Measurements from ENCODE around the gene CABCOCO1.

CABCOCO1 gene

DNA sequence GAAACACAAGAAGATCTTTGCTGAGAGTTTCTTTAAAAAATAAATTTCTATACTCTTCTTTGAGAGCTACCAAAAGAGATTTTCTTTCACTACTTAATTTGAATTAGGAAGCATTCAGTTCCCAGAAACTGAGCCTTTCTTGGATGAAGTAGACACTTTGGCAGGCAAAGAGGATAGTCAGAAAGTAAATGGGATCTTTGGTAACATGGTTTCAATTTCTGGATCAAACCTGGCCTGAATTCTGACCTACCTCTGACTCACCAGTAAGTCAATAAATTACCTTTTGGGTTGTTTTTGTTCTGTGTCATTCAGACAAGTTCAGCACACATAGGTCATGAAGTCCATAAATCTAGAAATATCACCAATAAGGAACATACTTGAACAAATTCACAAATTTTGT is 26.8 kb upstream of the CABCOCO1 start:
- POLR2A ChIA-PET: no interaction called here
- DNase-seq (ENCODE audit: extremely low spot score): no peak
- TF ChIP-seq, protein P1, sequence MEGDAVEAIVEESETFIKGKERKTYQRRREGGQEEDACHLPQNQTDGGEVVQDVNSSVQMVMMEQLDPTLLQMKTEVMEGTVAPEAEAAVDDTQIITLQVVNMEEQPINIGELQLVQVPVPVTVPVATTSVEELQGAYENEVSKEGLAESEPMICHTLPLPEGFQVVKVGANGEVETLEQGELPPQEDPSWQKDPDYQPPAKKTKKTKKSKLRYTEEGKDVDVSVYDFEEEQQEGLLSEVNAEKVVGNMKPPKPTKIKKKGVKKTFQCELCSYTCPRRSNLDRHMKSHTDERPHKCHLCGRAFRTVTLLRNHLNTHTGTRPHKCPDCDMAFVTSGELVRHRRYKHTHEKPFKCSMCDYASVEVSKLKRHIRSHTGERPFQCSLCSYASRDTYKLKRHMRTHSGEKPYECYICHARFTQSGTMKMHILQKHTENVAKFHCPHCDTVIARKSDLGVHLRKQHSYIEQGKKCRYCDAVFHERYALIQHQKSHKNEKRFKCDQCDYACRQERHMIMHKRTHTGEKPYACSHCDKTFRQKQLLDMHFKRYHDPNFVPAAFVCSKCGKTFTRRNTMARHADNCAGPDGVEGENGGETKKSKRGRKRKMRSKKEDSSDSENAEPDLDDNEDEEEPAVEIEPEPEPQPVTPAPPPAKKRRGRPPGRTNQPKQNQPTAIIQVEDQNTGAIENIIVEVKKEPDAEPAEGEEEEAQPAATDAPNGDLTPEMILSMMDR (IDR thresholded peaks at IDR 0.05; ENCODE audit: control extremely low read depth, extremely low read depth, low read depth, missing control alignments): no peak
- CTCF ChIA-PET: interaction anchor here (1.0 to 1.5 kb wide), 2 partner anchors 19 to 21 kb away, joined by 4 to 5 read pairs; no protein-coding TSS in a partner anchor

DNA sequence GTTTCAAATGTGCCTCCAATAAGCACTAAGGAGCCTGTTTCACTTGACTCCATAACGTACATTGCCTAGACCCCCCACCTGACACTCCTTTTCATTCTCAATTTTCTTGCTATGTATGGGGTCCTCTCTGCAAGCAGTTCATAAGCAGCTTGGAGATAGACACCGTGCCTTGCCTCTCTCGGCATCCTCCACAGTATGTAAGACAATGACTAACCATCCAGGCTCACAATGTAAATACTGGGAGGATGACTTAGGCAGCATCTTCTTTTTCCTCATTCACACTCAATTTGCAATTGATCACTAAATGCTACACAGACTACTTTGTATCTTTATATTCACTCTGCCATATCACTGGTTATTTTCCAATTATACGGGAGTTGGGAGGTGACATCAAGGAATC is 22.8 kb upstream of the CABCOCO1 start:
- POLR2A ChIA-PET: no interaction called here
- TF ChIP-seq, protein P1 (IDR thresholded peaks at IDR 0.05; ENCODE audit: control extremely low read depth, extremely low read depth, low read depth, missing control alignments): no peak
- DNase-seq (ENCODE audit: extremely low spot score): no peak
- CTCF ChIA-PET: no interaction called here

DNA sequence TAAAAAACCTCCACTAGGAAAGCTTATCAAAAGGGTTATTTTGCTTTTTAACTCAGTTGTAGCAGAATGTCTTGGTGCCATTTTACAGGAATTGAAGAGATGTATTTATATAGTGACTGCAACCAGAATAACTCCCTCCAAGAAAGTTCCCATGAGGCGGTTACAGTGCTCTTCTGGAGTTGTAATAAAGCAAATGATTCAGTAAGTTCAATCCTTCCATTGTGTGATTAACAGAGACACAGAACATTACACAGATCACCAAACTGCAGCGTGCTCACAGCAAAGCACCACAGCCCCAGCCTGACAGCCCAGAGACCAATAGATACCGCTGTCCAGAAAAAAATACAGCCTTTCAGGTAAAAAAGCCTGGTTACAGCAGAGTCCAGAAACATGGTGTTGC is 21.9 kb upstream of the CABCOCO1 start:
- ChIA-PET CTCF (no interaction called here), POLR2A (no interaction called here)
- TF ChIP-seq, protein P1 (IDR thresholded peaks at IDR 0.05; ENCODE audit: control extremely low read depth, extremely low read depth, low read depth, missing control alignments): no peak
- DNase-seq (ENCODE audit: extremely low spot score): no peak

DNA sequence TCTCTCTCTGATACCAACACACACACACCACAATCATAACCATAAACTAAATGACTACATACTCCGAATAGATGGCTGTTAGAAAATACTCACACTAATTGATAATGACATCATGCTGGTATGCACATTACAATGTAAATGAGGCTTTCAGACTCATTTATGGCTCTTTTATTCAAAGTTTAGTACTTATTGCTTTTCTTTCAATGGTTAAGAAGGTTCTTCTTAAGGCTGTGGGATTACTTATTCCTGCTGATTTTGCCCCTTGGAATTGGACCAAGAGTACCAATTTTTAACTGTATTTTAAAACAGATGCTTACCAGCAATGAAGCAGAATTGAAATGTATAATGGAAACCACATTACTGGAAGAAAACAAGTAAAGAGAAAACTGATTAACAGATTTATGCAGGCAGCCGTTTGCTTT is 20.6 kb upstream of the CABCOCO1 start:
- no peak for DNase-seq (ENCODE audit: extremely low spot score)
- CTCF ChIA-PET: no interaction called here
- TF ChIP-seq, protein P1 (IDR thresholded peaks at IDR 0.05; ENCODE audit: control extremely low read depth, extremely low read depth, low read depth, missing control alignments): no peak
- POLR2A ChIA-PET: no interaction called here

DNA sequence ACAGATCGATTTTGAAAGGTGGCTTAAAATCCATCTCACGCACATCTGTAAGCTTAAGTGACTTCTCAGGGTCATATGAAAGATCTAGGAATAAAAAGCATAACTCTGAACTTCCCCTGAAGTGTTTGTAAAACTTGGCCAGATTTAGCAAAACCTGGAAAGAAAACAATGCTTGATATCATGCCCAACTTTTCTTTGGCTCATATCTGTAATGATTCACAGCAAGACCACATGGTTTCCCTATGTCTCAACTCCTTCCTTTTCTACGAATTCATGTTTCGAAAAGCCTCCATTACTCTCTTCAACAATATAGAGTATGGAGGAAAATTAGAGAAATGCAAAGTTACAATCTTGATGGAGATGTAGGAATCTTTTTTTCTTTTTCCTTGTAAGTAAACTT is 20.1 kb upstream of the CABCOCO1 start:
- no peak for DNase-seq (ENCODE audit: extremely low spot score)
- ChIA-PET POLR2A (no interaction called here), CTCF (interaction anchor here (1.4 kb wide), 1 partner anchor 10 kb away, joined by 3 read pairs; no protein-coding TSS in a partner anchor)
- TF ChIP-seq, protein P1 (IDR thresholded peaks at IDR 0.05; ENCODE audit: control extremely low read depth, extremely low read depth, low read depth, missing control alignments): no peak

DNA sequence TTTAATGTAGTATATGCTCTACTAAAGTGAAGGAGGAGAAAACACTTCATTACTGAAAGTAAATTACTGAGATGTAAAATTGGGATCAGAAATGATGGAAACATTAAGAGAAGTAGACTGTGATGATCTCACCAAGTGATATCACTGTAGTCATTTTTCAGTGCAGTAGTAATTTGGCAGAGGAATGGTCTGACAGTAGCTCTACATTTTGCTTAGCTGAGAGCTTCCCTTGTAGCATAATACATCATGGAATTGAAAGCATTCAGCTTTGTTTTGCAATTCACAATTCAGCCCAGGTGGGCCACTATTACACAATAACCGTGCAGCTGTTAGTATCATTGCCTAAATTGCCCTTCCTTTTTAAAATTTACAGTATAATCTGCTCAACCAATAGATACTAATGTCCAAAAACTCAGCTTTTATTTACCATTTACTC is 19.4 kb upstream of the CABCOCO1 start:
- POLR2A ChIA-PET: no interaction called here
- no peak for DNase-seq (ENCODE audit: extremely low spot score)
- CTCF ChIA-PET: interaction anchor here (1.4 to 1.5 kb wide), 2 partner anchors 9 to 11 kb away, joined by 3 to 5 read pairs; no protein-coding TSS in a partner anchor
- TF ChIP-seq, protein P1 (IDR thresholded peaks at IDR 0.05; ENCODE audit: control extremely low read depth, extremely low read depth, low read depth, missing control alignments): no peak

DNA sequence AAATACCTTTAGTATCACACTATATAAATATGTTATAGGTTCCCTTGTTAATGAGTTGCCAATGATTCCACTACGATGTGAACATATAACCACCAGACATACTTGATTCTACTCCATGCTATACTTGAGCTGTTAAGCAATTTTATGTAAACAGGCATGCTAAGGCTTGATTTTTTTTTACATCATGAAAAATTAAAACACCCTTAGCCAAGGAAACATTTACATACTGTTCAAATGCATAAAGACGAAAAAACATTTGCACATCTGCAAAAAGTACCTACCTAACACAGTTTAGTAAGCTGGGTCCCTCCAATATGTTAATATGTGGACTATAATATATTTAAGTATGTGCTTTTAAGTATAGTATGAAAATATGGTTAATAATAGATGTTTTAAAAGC is 9.0 kb upstream of the CABCOCO1 start:
- ChIA-PET CTCF (no interaction called here), POLR2A (no interaction called here)
- no peak for DNase-seq (ENCODE audit: extremely low spot score)
- TF ChIP-seq, protein P1 (IDR thresholded peaks at IDR 0.05; ENCODE audit: control extremely low read depth, extremely low read depth, low read depth, missing control alignments): no peak

All from GM10248 (cell line).